Endothelial cell of umbilical vein (primary cell): ENCODE measurements around the gene TMEM35A. TPM values are rescaled to one million over a fixed set of nuclear protein-coding genes. Genes with fewer than 3 reads are reported as not detected.

Source experiments
- BruUV-seq: library from RNA; stranded (reverse); fragments of 400-500 nt; replicated peaks from 2 replicates; lab custom pipeline; 2021; lab: Mats Ljungman, UMichigan
- CTCF ChIA-PET: fragments of 300-600, 350-600 bp; sonication (Branson Sonifier 250); formaldehyde crosslinking; loops from one replicate; lab custom pipeline; 2021; ENCODE audit warnings: antibody characterized with exemption, inconsistent platforms; lab: Charles Lee
- POLR2A ChIA-PET: fragments of 300-600, 350-600 bp; sonication (Branson Sonifier 250); formaldehyde crosslinking; loops from one replicate; lab custom pipeline; 2021; ENCODE audit warnings: antibody characterized with exemption, inconsistent platforms; lab: Charles Lee
- DNase-seq: peaks from one replicate; pipeline ENCODE4 v3.0.0-alpha.2; 2011; ENCODE audit warnings: low read depth, low spot score
- FAIRE-seq: peaks from 2 replicates; lab custom pipeline; 2011; peaks lifted over from hg19 to GRCh38; lab: Jason Lieb, UNC
- H2AFZ ChIP-seq: 2 replicates; pipeline ENCODE4 v1.6.0; 2012; ENCODE audit warnings: low read depth, low read length, control low read depth, inconsistent platforms
- H3K27ac ChIP-seq: 2 replicates; pipeline ENCODE4 v1.5.1; 2011; ENCODE audit warnings: low read depth, mild to moderate bottlenecking, control low read depth, low read length, moderate library complexity; ENCODE audit not compliant: insufficient read depth
- H3K27me3 ChIP-seq, 2 experiments: 2 replicates each; pipeline versions ENCODE4 v1.6.0 to v1.6.1; 2011; ENCODE audit warnings: low read length in 2 of 2, mixed read lengths in 1 of 2; ENCODE audit not compliant: control insufficient read depth in 2 of 2, insufficient read depth in 2 of 2
- H3K36me3 ChIP-seq, 2 experiments: 2 replicates in 1 of 2; 3 replicates in 1 of 2; pipeline ENCODE4 v1.5.1; 2011; ENCODE audit warnings: low read length in 2 of 2, mild to moderate bottlenecking in 1 of 2, moderate library complexity in 1 of 2; ENCODE audit not compliant: control insufficient read depth in 2 of 2, insufficient read depth in 2 of 2; ENCODE audit errors: extremely low read depth in 1 of 2
- H3K4me1 ChIP-seq: 3 replicates; pipeline ENCODE4 v1.5.1; 2011; ENCODE audit warnings: mild to moderate bottlenecking, low read length; ENCODE audit not compliant: control insufficient read depth, insufficient read depth; ENCODE audit errors: extremely low read depth
- H3K4me2 ChIP-seq: 2 replicates; pipeline ENCODE4 v1.6.1; 2011; ENCODE audit warnings: low read length, control low read depth, mixed read lengths; ENCODE audit not compliant: insufficient read depth
- H3K4me3 ChIP-seq, 3 experiments: fragments of 200-600 bp in 1 of 3; sonication (generic), shearing (Covaris generic) in 1 of 3; replicated peaks in 1 of 3; 2 replicates each; pipeline ENCODE4 v1.5.1; 2011 to 2016; ENCODE audit warnings: control low read depth in 3 of 3, low read length in 3 of 3, mild to moderate bottlenecking in 2 of 3, inconsistent platforms in 1 of 3, low read depth in 1 of 3, moderate library complexity in 1 of 3; ENCODE audit not compliant: insufficient read depth in 1 of 3
- H3K79me2 ChIP-seq: 2 replicates; pipeline ENCODE4 v1.6.0; 2012; ENCODE audit warnings: low read length, inconsistent platforms; ENCODE audit not compliant: control insufficient read depth, insufficient read depth
- H3K9ac ChIP-seq: replicated peaks from 2 replicates; pipeline ENCODE3; 2011; ENCODE audit warnings: low read length, control low read depth; ENCODE audit not compliant: insufficient read depth; ENCODE audit errors: extremely low read depth
- H3K9me1 ChIP-seq: replicated peaks from 3 replicates; pipeline ENCODE4 v1.6.0; 2011; ENCODE audit warnings: mild to moderate bottlenecking, low read length; ENCODE audit not compliant: control insufficient read depth, insufficient read depth; ENCODE audit errors: extremely low read depth
- H3K9me3 ChIP-seq: replicated peaks from 2 replicates; pipeline ENCODE4 v1.5.1; 2012; ENCODE audit warnings: low read length, inconsistent platforms; ENCODE audit not compliant: control insufficient read depth, insufficient read depth
- H4K20me1 ChIP-seq: replicated peaks from 2 replicates; pipeline ENCODE3; 2011; ENCODE audit warnings: mild to moderate bottlenecking, low read length; ENCODE audit not compliant: control insufficient read depth, insufficient read depth; ENCODE audit errors: extremely low read depth
- CTCF ChIP-seq, 2 donors: IDR thresholded peaks; 1 replicate in 1 of 2; 2 replicates in 1 of 2; pipeline ENCODE4 v1.5.1; 2011; ENCODE audit warnings: low read length in 2 of 2, mild to moderate bottlenecking in 2 of 2, moderate library complexity in 2 of 2, control low read depth in 1 of 2, inconsistent platforms in 1 of 2, low read depth in 1 of 2; ENCODE audit not compliant: insufficient read depth in 1 of 2; ENCODE audit errors: extremely low read depth in 1 of 2
- EZH2 ChIP-seq: IDR thresholded peaks from 2 replicates; pipeline ENCODE4 v1.6.1; 2012; ENCODE audit warnings: borderline replicate concordance, low read depth, mild to moderate bottlenecking, moderate library complexity, low read length, inconsistent platforms; ENCODE audit not compliant: severe bottlenecking
- FOS ChIP-seq: IDR thresholded peaks from 2 replicates; pipeline ENCODE4 v1.6.1; 2011; ENCODE audit warnings: mild to moderate bottlenecking, low read length, moderate library complexity, borderline replicate concordance; ENCODE audit not compliant: insufficient read depth
- GATA2 ChIP-seq: IDR thresholded peaks from 2 replicates; pipeline ENCODE4 v1.7.0; 2011; ENCODE audit warnings: low read depth, mild to moderate bottlenecking, moderate library complexity, mixed read lengths, low read length; ENCODE audit not compliant: insufficient read length, insufficient read depth
- JUN ChIP-seq: IDR thresholded peaks from 2 replicates; pipeline ENCODE4 v1.6.1; 2011; ENCODE audit warnings: borderline replicate concordance, low read depth; ENCODE audit not compliant: insufficient read length, insufficient read depth
- MAX ChIP-seq: IDR thresholded peaks from 2 replicates; pipeline ENCODE4 v1.6.1; 2011; ENCODE audit not compliant: insufficient read depth, insufficient read length
- MYC ChIP-seq: IDR thresholded peaks from one replicate; pipeline ENCODE4 v1.6.1; 2011; ENCODE audit warnings: mild to moderate bottlenecking, low read depth, low read length
- POLR2A ChIP-seq: IDR thresholded peaks from 2 replicates; pipeline ENCODE4 v1.6.1; 2012; ENCODE audit warnings: low read depth, mild to moderate bottlenecking, control low read depth, low read length
- POLR2AphosphoS5 ChIP-seq: IDR thresholded peaks from 2 replicates; pipeline ENCODE4 v1.6.1; 2012; ENCODE audit warnings: low read depth, mild to moderate bottlenecking, control low read depth, low read length, moderate library complexity; ENCODE audit not compliant: insufficient read depth
- dilution Hi-C: fragments of 300-500 bp; cut with MboI; formaldehyde crosslinking; loops from one replicate; pipeline ENCODE4 v1.15.0; 2019; ENCODE audit warnings: low sequenced_read_pairs; ENCODE audit not compliant: extremely low pct_ligation_motif_present
- intact Hi-C: fragments of 100-400 bp; cut with micrococcal nuclease; formaldehyde crosslinking; loops from one replicate; pipeline ENCODE4 v1.10.0; 2022
- polyA plus RNA-seq, 4 experiments: library from polyadenylated mRNA; depleted of rRNA in 3 of 4; stranded (reverse) in 3 of 4; unstranded in 1 of 4; fragments of >200 nt; gene quantifications; 2 replicates each; pipeline versions ENCODE4 v1.2.1 to v1.2.3, GENCODE V29; 2011 to 2012; ENCODE audit warnings: missing spikeins in 1 of 4
- total RNA-seq: library from RNA; stranded (reverse); gene quantifications from 2 replicates; pipeline ENCODE4 v1.2.3, GENCODE V29; 2021

TMEM35A gene
- total and polyA plus RNA-seq, 2 donors (not counting 3 experiments of a cell fraction or from before 2014, with no cell fraction given), result 6.5 to 11.0 TPM

DNA sequence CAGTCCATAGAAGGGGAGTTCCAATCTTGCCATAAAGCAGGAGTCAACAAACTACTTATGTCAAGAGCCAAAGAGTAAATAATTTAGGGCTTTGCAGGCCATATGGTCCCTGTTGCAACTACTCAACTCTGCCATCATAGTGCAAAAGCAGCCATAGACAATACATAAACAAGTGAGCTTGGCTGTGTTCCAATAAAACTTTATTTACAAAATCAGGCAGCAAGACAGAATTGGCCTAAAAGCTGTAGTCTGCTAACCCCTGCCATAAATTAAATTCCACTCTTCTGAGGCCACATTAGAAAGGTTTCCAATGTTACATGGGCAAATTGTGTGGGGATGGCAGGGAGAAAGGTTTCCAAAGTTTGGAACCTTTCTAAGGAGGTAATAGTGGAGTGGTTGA lies 41.4 kb upstream of the TMEM35A start:
- ChIA-PET POLR2A (no interaction called here), CTCF (no interaction called here)
- dilution Hi-C loops (no loop called here), intact Hi-C loops (no loop called here)
- Histone ChIP-seq H3K9me3 (no peaks in the 10 kb centered on the region), H3K27ac (no peak overlapping the region), H3K36me3 (peaks cover 0 to 3% of the 10 kb centered on the region in 2 experiments), H2AFZ (no peak overlapping the region), H3K4me1 (no peaks in the 10 kb centered on the region), H3K79me2 (no peaks in the 10 kb centered on the region), H3K4me2 (no peak overlapping the region), H4K20me1 (no peaks in the 10 kb centered on the region), H3K4me3 (no peak overlapping the region), H3K9me1 (no peaks in the 10 kb centered on the region), H3K27me3 (no peaks in the 10 kb centered on the region), H3K9ac (no peak overlapping the region)
- BruUV-seq, result no TSS peak
- no peak for TF ChIP-seq FOS
- TF ChIP-seq POLR2A, result no peak
- no peak for TF ChIP-seq EZH2
- no peak for DNase-seq
- no peak for FAIRE-seq

DNA sequence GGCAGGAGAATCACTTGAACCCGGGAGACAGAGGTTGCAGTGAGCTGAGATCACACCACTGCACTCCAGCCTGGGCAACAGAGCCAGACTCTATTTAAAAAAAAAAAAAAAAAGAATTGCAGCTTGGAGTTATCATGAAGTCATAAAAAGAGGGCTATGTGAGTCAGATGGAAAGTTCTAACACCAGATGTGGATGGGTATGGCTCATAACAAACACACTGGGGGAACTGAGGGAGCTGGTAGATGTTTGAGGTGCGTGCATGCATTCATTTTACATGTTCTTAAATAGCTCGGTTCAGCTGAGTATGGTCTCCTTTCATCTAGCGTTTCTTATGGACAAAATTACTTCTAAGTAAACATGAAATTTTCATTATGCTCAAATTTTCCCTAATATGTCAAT lies 38.5 kb upstream of the TMEM35A start:
- intact Hi-C loops, result no loop called here
- BruUV-seq, result no TSS peak
- no peaks in the 10 kb centered on the region for H3K9me3 ChIP-seq
- no peak for TF ChIP-seq EZH2
- no peak for TF ChIP-seq CTCF (IDR thresholded peaks at IDR 0.05; ENCODE audit: extremely low read depth in 1 of 2, insufficient read depth in 1 of 2, low read depth in 1 of 2, low read length in 2 of 2)
- no peak for TF ChIP-seq JUN
- no peak for TF ChIP-seq MAX
- TF ChIP-seq GATA2, result no peak
- TF ChIP-seq FOS, result no peak
- TF ChIP-seq POLR2A, result no peak
- no peak for TF ChIP-seq MYC
- TF ChIP-seq POLR2AphosphoS5, result no peak
- no peak overlapping the region for H3K4me3 ChIP-seq
- POLR2A ChIA-PET, result no interaction called here
- H2AFZ ChIP-seq, result no peak overlapping the region
- no peaks in the 10 kb centered on the region for H3K9me1 ChIP-seq
- DNase-seq (no peak), FAIRE-seq (no peak)
- H3K27ac ChIP-seq, result no peak overlapping the region
- no peaks in the 10 kb centered on the region for H4K20me1 ChIP-seq
- CTCF ChIA-PET, result interaction anchor here (1.2 kb wide), 1 partner anchor 36 kb away, joined by 3 read pairs; no protein-coding TSS in a partner anchor
- no peak overlapping the region for H3K9ac ChIP-seq
- no peaks in the 10 kb centered on the region for H3K4me1 ChIP-seq
- H3K27me3 ChIP-seq, result no peaks in the 10 kb centered on the region
- H3K4me2 ChIP-seq, result no peak overlapping the region
- dilution Hi-C loops, result no loop called here
- H3K79me2 ChIP-seq, result no peaks in the 10 kb centered on the region
- peaks cover 0 to 3% of the 10 kb centered on the region in 2 experiments for H3K36me3 ChIP-seq
